Esophagus muscularis mucosa (tissue), 3 donors: ENCODE results near the gene TTYH2.

Experiments
- CTCF ChIP-seq, 3 experiments: fragments of 200-600 bp in 2 of 3; fragments of 450-650 bp in 1 of 3; sonication (generic) in 2 of 3; IDR thresholded peaks; one replicate each; pipeline ENCODE4 v1.5.1; 2017 to 2019; ENCODE audit warnings: antibody characterized with exemption in 3 of 3, mild to moderate bottlenecking in 2 of 3, moderate library complexity in 1 of 3
- POLR2A ChIP-seq: fragments of 450-650 bp; IDR thresholded peaks from one replicate; pipeline ENCODE4 v1.6.1; 2017; ENCODE audit warnings: antibody characterized with exemption, moderate library complexity, mild to moderate bottlenecking, low read depth

GRCh38 chr17:74223901-74224300 is 10.5 kb downstream of the TTYH2 start:
- TF ChIP-seq POLR2A, result no peak
- no peak for TF ChIP-seq CTCF (IDR thresholded peaks at IDR 0.05)
